GM21723 (cell line): ENCODE results near the gene CACUL1.
"Not testable (repeated sequence)": the region's sequence is repeated elsewhere in the genome, so short reads cannot be mapped to it uniquely, and the experiment has no call there.

ENCODE experiments used
- ATAC-seq: cut with Tn5 transposase; IDR thresholded peaks from one replicate; pipeline ENCODE4 v1.9.1; 2021; ENCODE audit warnings: mild to moderate bottlenecking, moderate library complexity; ENCODE audit not compliant: unreplicated experiment

CACUL1 gene

GRCh38 chr10:118769898-118770600, 15.3 kb upstream of the CACUL1 start:
- no peak for ATAC-seq

- ATAC-seq = no peak
These were observed 13.5 kb upstream of the CACUL1 start for GRCh38 chr10:118768041-118768919.

GRCh38 chr10:118767297-118768040, 12.7 kb upstream of the CACUL1 start:
- ATAC-seq = no peak

- no peak for ATAC-seq
These were observed 9.4 kb upstream of the CACUL1 start for GRCh38 chr10:118764195-118764594.

GRCh38 chr10:118763202-118763988, 8.6 kb upstream of the CACUL1 start:
- no peak for ATAC-seq

GRCh38 chr10:118760265-118760664, 5.5 kb upstream of the CACUL1 start:
- ATAC-seq = no peak

- no peak for ATAC-seq
These were observed 3.7 kb upstream of the CACUL1 start for GRCh38 chr10:118758449-118758848.

- ATAC-seq = peak; percentile 25
These were observed 578 bp downstream of the CACUL1 start for GRCh38 chr10:118754229-118754555.

GRCh38 chr10:118753331-118754228, 1.2 kb downstream of the CACUL1 start:
- peak; percentile 23 for ATAC-seq

- ATAC-seq = no peak
These were observed 2.4 kb downstream of the CACUL1 start for GRCh38 chr10:118752409-118752808.

- no peak for ATAC-seq
These were observed 3.5 kb downstream of the CACUL1 start for GRCh38 chr10:118751265-118751664.

GRCh38 chr10:118748041-118748440, 6.7 kb downstream of the CACUL1 start:
- no peak for ATAC-seq

GRCh38 chr10:118746246-118746645, 8.5 kb downstream of the CACUL1 start:
- ATAC-seq = no peak

GRCh38 chr10:118745056-118745455, 9.7 kb downstream of the CACUL1 start:
- no peak for ATAC-seq

GRCh38 chr10:118744346-118744918, 10.3 kb downstream of the CACUL1 start:
- ATAC-seq = not testable (repeated sequence)

- ATAC-seq = no peak
These were observed 12.0 kb downstream of the CACUL1 start for GRCh38 chr10:118742782-118743181.

- no peak for ATAC-seq
These were observed 12.7 kb downstream of the CACUL1 start for GRCh38 chr10:118742032-118742431.

GRCh38 chr10:118738406-118738805, 16.4 kb downstream of the CACUL1 start:
- ATAC-seq = no peak

- no peak for ATAC-seq
These were observed 17.0 kb downstream of the CACUL1 start for GRCh38 chr10:118737603-118738302.
